Activated T-cell treated with anti-CD3 and anti-CD28 coated beads for 4 hours (primary cell): ENCODE results near the gene MTHFD1L.

Experiments
- DNase-seq: peaks from one replicate; pipeline ENCODE4 v3.0.0-alpha.2; 2020

Gene MTHFD1L

GRCh38 chr6:150937132-150937906, 71.8 kb downstream of the MTHFD1L start:
- DNase-seq, result no peak

- DNase-seq, result no peak
Measured at GRCh38 chr6:150939399-150939798, 73.9 kb downstream of the MTHFD1L start.

- DNase-seq, result no peak
Measured at GRCh38 chr6:150940941-150941340, 75.4 kb downstream of the MTHFD1L start.

- DNase-seq, result no peak
Measured at GRCh38 chr6:150949526-150949925, 84.0 kb downstream of the MTHFD1L start.

GRCh38 chr6:150953851-150954250, 88.3 kb downstream of the MTHFD1L start:
- DNase-seq, result no peak

GRCh38 chr6:150959166-150959565, 93.7 kb downstream of the MTHFD1L start:
- no peak for DNase-seq

- DNase-seq, result no peak
Measured at GRCh38 chr6:150962436-150962835, 96.9 kb downstream of the MTHFD1L start.

- DNase-seq, result no peak
Measured at GRCh38 chr6:150964765-150965164, 99.3 kb downstream of the MTHFD1L start.

- no peak for DNase-seq
Measured at GRCh38 chr6:150966786-150967185, 101.3 kb downstream of the MTHFD1L start.

- DNase-seq, result no peak
Measured at GRCh38 chr6:150967381-150967780, 101.9 kb downstream of the MTHFD1L start.

GRCh38 chr6:150967910-150968309, 102.4 kb downstream of the MTHFD1L start:
- no peak for DNase-seq

GRCh38 chr6:150969901-150970300, 104.4 kb downstream of the MTHFD1L start:
- no peak for DNase-seq

GRCh38 chr6:150971219-150971618, 105.7 kb downstream of the MTHFD1L start:
- no peak for DNase-seq

- no peak for DNase-seq
Measured at GRCh38 chr6:150975136-150975535, 109.6 kb downstream of the MTHFD1L start.

GRCh38 chr6:150977281-150977680, 111.8 kb downstream of the MTHFD1L start:
- no peak for DNase-seq

- DNase-seq, result no peak
Measured at GRCh38 chr6:150978624-150979023, 113.1 kb downstream of the MTHFD1L start.

GRCh38 chr6:150979826-150980350, 114.4 kb downstream of the MTHFD1L start:
- no peak for DNase-seq

- no peak for DNase-seq
Measured at GRCh38 chr6:150981095-150981494, 115.6 kb downstream of the MTHFD1L start.

- no peak for DNase-seq
Measured at GRCh38 chr6:150981669-150982068, 116.2 kb downstream of the MTHFD1L start.

- no peak for DNase-seq
Measured at GRCh38 chr6:150987371-150987828, 121.9 kb downstream of the MTHFD1L start.

GRCh38 chr6:150987855-150988464, 122.5 kb downstream of the MTHFD1L start:
- DNase-seq, result no peak

- DNase-seq, result no peak
Measured at GRCh38 chr6:150991487-150991886, 126.0 kb downstream of the MTHFD1L start.

GRCh38 chr6:150992262-150992661, 126.8 kb downstream of the MTHFD1L start:
- DNase-seq, result no peak

GRCh38 chr6:150992703-150993102, 127.2 kb downstream of the MTHFD1L start:
- no peak for DNase-seq
